Measurements from ENCODE around the gene DAND5. TPM values are rescaled to one million over a fixed set of nuclear protein-coding genes. Genes with fewer than 3 reads are reported as not detected.
"Not testable (repeated sequence)": the region's sequence is repeated elsewhere in the genome, so short reads cannot be mapped to it uniquely, and the experiment has no call there.

The DAND5 gene
- total RNA-seq, 1 donor from 2014 or later, result under 0.01 TPM

DNA sequence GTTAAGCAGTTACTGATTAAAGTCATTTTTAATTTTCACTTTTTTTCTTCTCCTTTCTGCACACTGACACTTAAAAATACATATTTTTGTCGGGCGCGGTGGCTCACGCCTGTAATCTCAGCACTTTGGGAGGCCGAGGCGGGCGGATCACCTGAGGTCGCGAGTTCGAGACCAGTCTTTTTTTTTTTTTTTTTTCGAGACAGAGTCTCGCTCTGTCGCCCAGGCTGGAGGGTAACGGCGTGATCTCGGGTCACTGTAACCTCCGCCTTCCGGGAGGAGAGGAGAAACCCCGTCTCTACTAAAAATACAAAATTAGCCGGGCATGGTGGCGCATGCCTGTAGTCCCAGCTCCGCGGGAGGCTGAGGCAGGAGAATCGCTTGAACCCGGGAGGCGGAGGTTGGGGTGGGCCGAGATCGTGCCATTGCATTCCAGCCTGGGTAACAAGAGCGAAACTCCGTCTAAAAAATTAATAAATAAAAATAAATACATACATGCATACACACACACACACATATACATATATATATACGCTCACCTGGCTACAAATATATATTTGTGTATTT is 11.9 kb upstream of the DAND5 start:
- not testable (repeated sequence) for FAIRE-seq; DNase-seq (ENCODE audit: low spot score in 2 of 2)

DNA sequence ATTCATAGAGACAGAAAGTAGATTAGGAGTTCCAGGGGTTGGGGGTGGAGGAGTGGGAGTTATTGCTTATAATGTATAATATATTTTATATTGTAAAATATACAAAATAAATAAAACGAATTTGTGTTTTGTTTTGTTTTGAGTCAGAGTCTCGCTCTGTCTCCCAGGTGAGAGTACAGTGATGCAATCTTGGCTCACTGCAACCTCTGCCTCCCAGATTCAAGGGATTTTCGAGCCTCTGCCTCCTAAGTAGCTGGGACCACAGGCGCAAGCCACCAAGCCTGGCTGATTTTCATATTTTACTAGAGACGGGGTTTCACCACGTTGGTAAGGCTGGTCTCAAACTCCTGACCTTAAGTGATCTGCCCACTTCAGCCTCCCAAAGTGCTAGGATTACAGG is 9.9 kb upstream of the DAND5 start:
- FAIRE-seq, result no peak
- no peak for DNase-seq (ENCODE audit: low spot score in 2 of 2)

DNA sequence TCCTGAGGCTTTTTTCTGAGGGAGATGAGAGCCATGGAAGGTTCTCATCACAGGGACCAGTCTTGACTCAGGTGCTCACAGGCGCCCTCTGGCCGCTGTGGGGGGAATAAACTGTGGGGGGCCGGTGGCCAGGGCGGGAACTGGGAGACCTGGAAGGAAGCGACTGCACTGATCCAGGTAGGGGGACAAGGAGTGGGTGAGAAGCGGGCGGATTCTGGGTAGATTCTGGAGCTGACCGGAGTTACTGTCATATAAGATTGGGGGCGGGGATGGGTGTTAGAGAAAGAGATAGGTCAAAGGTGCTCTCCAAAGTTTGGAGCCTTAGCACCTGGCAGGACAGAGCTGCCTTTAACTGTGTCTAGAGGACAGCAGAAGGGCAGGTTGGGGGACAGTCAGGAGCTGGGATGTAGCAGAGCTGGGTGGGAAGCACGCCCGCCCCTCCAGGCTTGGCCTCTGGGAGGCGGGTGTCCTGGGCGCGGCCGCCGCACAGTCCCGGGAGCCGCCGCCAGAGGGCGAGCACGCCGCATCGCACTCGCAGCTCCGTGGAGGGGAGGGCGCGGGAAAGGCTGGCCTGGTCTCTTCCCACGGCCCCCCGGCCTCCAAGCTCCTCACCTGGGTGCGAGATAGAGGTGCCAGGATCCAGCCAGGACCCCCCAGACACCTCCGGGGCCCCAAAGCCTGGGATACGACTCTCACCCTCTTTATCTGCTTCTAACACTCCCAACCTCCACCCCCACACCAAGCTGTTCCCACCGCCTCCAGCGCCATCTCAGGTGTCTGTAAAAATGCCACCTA is 4.2 kb upstream of the DAND5 start:
- no peak for FAIRE-seq
- DNase-seq (ENCODE audit: low spot score in 2 of 2), result peak; percentile 76 to 81

DNA sequence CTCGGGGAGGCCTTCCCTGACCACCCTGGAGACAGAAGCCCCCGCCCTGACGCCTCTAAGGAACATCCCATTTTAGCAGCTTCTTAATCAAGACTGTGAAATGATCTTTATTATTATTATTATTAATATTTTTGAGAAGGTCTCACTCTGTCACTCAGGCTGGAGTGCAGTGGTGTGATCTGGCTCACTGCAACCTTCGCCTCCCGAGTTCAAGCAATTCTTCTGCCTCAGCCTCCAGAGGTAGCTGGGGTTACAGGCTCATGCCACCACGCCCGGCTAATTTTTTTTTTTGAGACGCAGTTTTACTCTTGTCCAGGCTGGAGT is 3.6 kb upstream of the DAND5 start:
- FAIRE-seq, result no peak
- DNase-seq (ENCODE audit: low spot score in 2 of 2), result no peak

DNA sequence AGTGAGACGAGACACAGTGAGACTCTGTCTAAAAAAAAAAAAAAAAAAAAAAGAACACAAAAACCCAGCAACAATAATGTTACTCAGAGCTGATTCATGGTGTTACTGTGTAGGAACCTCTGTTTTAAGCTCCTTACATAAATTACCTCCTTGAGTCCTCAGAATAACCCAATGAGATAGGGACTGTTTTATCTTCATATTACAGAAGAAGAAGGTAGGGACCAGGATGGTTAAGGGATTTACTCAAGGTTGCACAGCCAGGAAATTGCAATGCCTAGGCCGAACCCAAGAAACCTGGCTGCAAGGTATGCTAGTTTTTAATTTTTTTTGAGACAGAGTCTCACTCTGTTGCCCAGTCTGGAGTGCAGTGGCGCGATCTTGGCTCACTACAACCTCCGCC is 1.5 kb upstream of the DAND5 start:
- DNase-seq (ENCODE audit: low spot score in 2 of 2), result no peak
- FAIRE-seq, result no peak

DNA sequence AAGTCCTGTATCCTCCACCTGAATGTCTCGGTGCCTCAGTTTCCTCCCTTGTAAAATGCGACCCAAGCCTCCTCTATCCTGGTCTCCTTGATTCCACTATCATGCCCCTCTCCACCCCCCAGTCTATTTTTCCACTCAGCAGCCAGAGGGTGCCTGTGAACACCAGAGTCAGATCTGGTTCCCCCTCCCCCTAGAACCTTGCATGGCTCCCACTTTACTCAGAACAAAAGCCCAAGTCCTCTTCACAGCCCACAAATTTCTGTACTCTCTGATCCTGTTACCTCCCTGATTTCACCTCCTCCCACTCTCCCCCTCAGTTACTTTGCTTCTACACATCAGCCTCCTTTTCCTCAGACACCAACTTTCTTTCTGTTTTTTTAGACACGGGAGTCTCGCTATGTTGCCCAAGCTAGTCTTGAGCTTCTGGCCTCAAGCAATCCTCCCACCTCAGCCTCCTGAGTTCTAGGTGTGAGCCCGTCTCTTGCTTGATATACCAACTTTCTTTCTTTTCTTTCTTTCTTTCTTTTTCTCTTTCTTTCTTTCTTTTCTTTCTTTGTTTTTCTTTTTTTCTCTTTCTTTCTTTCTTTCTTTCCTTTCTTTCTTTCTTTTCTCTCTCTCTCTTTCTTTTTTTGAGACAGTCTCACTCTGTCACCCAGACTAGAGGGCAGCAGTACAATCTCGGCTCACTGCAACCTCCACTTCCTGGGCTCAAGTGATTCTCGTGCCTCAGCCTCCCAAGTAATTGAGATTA is 869 bp downstream of the DAND5 start:
- DNase-seq (ENCODE audit: low spot score in 2 of 2), result no peak
- FAIRE-seq, result no peak

DNA sequence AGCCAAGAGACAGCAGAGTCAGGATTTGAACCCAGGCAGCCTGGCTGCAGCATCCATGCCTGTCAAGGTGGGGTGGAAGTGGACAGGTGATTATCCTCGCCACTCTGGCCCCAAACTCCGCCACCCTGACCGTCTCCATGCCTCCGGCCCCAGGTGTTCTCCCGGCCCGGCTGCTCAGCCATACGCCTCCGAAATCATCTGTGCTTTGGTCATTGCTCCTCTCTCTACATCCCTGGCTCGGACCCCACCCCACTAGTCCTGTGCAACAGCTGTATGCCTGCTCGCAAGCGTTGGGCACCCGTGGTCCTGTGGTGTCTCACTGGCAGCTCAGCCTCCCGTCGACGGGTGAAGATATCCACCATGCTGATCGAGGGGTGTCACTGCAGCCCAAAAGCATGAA is 3.9 kb downstream of the DAND5 start:
- DNase-seq (ENCODE audit: low spot score in 2 of 2) (no peak), FAIRE-seq (no peak)

DNA sequence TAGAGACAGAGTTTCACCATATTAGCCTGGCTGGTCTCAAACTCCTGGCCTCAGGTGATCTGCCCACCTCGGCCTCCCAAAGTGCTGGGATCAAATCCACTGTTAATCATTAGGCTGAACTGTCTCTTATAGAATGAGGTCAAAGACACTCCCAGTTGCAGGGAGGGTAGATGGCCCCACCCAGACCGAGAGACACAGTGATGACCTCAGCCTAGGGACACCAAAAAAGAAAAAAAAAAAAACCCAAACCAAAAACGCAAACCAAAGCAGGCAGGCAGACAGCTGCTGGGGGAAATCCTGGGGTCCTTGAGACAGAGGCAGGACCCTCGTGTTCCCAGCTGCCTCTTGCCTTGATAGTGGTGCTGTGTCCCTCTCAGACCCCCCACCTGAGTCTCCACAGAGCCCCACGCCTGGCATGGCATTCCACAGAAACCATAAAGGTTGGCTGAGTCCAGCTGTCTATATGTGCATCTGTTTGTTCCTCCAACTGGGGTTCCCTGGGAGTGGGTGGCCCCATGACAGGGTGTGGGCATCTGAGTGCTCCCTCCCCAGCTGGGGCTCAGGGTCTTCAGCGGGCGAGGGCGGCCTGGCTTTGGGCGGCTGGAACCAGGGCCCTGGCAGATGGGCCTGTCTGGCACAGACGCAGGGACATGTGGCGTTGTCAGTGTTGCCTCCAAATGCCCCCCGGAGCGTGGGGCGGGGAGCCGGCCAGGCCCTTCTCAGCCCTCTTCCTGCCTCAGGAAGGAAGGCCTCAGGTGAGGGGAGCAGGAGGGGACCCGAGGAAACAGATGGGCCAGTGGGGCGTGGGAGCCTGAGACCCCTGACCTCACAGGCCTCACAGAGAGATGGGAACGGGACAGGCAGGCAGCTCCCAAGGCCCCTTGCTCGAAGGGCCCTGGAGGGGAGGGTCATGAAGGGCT is 5.2 kb downstream of the DAND5 start:
- DNase-seq (ENCODE audit: low spot score in 2 of 2) (no peak), FAIRE-seq (no peak)

DNA sequence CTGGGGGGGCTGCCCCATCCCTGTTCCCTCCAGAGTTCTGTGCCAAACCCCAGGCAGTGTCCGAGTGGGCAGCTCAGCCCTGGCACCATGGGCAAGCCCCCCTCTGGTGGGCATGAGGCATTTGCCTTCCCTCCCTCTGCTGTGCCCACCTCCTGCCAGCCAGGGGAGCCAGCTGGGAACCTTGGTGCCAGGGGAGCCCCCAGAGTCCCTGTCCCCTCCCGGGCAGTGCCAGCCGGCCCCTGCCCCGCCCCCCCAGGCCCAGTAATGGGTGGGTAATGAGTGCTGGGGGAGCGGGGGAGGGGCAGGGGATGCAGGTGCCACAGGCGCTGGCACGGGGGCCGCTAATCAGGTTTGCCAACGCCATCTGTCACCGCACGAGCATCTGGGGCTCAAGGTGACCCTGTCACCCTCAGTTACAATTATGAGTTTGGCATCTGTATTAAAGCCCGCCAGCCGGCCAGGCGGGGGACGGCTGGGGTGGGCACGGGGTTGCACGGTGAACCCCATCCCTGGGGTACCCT is 5.9 kb downstream of the DAND5 start:
- no peak for DNase-seq (ENCODE audit: low spot score in 2 of 2)
- FAIRE-seq, result no peak

DNA sequence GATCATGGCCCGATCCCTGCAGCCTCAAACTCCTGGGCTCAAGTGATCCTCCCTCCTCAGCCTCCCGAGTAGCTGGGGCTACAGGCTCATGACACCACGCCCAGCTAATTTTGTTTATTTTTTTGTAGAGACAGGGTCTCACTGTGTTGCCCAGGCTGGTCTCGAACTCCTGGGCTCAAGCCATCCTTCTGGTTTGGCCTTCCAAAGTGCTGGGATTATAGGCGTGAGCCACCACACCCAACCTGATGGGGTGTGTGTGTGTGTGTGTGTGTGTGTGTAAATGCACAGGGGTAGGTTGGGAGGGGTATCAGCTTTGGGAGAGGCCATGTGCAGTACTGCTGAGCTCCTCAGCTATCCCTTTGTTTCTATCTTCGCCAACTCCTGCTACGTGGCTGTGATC is 6.7 kb downstream of the DAND5 start:
- not testable (repeated sequence) for DNase-seq (ENCODE audit: low spot score in 2 of 2); FAIRE-seq

DNA sequence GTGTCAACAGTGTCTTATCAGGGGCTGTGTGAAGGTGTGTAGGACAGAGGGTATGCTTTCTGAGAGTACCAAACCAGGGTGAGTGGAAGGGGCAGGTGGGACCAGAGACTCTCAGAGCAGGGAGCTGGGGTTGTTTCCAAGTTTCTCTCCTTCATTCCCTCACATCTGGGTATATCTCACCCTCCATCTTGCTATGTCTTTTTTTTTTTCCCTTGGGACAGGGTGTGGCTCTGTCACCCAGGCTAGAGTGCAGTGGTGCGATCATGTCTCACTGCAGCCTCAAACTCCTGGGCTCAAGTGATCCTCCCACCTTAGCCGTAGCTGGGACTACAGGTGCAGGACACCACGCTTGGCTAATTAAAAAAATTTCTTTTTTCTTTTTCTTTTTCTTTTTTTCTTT is 10.6 kb downstream of the DAND5 start:
- DNase-seq (ENCODE audit: low spot score in 2 of 2), result no peak
- FAIRE-seq, result no peak

DNA sequence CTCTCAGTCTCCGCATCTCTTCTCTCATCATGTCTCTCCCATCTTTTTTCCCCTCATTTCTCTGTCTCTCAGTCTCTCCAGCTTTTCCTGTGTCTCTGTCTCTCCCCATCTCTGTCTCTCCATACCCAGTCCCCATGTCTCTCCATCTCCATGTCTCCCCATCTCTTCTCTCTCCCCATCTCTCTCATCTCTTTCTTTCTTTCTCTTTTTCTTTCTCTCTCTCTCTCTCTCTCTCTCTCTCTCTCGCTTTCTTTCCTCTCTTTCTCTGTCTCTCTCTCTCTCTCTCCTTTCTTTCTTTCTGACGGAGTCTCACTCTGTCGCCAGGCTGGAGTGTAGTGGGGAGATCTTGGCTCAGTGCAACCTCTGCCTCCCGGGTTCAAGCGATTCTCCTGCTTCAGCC is 13.3 kb downstream of the DAND5 start:
- FAIRE-seq (no peak), DNase-seq (ENCODE audit: low spot score in 2 of 2) (no peak)

DNA sequence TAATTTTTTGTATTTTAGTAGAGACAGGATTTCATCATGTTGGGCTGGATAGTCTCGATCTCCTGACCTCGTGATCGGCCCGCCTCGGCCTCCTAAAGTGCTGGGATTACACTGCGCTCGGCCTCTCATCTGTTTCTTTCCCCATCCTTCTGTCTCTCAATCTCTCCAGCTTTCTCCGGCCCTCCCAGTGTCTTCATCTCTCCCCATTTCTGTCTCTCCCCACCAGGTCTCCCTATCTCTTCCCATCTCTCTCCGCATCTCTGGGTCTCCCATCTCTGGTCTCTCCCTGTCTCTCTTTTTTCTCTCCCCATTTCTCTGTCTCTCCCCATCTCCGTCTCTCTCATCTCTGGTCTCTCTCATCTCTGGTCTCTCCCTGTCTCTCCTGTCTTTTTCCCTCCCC is 13.7 kb downstream of the DAND5 start:
- DNase-seq (ENCODE audit: low spot score in 2 of 2) (no peak), FAIRE-seq (no peak)

DNA sequence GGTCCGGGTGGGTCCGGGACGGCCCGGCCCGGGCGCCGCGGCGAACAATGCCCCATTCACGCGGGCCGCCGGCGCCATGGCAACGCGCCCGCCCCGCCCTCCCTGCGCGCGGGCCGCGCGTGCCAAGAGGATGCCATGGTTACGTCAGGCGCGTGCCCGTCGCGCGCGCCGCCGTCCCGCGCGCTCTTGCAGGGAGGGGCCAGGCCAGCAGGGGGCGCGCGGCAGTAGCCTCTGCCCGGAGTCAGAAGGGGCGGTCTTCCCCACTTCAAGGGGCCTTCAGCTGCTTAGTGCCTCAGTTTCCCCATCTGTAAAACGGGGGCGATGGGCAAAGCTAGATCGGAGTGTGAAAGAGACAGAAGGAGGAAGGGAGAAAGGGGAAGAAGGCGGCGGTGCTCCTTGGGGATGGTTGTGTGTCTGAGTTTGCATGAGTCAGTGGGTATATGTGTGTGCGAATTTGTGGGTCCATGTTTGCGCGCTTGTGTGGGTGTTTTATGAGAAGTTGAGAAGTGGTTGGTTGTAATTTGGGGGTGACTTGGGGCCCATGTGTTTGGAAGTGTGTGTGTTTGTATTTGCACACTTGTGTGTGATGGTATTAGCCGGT is 14.3 kb downstream of the DAND5 start:
- peak; percentile 95 for DNase-seq (ENCODE audit: low spot score in 2 of 2)
- no peak for FAIRE-seq

DNA sequence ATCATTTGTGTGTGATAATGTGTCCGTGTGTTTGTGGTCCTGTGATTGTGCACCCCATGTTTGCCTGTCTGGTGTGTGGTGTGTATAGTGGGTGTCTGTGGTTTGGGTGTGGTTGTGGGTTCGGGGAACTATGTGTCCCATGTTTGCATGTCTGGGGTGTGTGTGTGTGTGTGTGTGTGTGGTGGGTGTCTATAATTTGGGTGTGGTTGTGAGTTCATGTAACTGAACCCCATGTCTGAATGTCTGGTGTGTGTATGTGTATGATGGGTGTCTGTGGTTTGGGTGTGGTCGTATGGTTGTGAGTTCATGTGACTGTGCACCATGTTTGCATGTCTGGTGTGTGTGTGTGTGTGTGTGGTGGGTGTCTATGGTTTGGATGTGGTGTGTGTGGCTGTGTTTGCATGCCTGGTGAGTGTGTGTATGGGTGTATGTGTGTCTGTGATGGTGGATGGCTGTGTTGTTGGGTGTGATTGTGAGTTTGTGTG is 14.8 kb downstream of the DAND5 start:
- FAIRE-seq, result no peak

DNA sequence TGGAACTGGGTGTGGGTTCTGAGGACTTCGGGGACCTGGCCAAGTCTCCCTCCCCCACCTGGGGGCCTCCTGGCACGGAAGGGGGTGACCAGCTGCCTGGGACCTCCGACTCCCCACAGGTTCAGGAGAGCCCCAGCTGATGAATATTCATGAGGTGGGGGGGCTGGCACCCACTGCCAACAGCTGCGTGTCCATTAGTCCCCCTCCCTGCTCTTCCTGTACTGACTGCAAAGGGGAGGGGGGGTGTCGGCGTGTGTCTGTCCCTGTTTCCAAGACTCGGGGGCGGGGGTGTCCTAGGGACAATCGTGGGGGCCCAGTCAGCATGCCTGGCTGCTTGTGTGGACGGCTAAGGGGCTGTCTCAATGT is 15.3 kb downstream of the DAND5 start:
- no peak for DNase-seq (ENCODE audit: low spot score in 2 of 2)
- no peak for FAIRE-seq

More for the DNA sequence above, 14.8 kb downstream of the DAND5 start:
- DNase-seq (ENCODE audit: low spot score in 2 of 2), result no peak

DNA sequence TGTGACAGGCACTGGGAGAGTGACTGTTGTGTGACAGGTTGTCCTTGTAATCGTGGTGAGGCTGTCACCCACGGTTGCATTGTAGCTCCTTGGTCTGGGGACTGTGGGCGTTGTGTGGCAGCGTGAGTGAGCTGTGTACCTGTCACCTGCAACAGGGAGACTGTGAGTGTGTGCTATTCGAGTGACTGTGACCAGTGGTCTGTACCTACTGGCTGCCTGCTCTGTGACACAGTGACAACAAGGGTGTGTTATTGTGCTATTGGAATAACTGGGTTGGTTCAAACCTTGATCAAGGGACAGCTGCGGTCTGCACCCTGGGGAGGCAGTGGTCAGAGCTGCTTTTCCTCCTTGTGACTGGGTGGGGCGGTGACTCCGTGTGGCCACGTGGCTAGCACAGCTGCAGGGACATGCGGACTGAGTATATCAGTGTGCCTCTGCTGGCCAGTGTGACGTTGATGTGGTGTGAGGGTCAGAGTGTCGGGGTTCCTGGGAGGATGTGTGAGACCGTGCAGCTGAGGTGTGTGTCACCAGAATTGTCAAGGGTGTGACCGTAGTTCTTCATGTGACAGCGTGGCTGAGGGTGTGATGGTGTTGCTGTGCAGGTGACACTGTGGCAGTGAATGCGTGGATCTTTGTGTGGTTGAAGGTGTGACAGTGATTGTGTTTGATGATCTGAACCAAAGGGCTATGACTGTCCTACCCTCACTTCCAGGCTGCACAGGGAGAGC is 15.8 kb downstream of the DAND5 start:
- peak; percentile 65 to 75 for DNase-seq (ENCODE audit: low spot score in 2 of 2)

DNA sequence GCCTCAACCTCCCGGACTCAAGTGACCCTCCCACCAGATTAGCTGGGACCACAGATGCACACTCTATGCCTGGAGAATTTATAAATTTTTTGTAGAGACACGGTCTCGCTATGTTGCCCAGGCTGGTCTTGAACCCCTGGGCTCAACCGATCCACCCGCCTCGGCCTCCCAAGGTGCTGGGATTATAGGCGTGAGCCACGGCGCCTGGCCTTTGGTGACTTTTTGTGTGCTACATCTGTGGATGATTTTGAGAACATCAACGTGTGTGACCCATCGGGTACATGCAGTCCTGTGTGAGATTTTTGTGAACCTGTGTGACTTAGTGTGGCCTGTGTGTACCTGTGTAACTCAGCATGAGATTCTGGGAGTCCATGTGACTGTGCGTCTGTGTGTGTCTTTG is 17.4 kb downstream of the DAND5 start:
- DNase-seq (ENCODE audit: low spot score in 2 of 2) (no peak), FAIRE-seq (no peak)

More for the DNA sequence above, 15.8 kb downstream of the DAND5 start:
- FAIRE-seq, result no peak

DNA sequence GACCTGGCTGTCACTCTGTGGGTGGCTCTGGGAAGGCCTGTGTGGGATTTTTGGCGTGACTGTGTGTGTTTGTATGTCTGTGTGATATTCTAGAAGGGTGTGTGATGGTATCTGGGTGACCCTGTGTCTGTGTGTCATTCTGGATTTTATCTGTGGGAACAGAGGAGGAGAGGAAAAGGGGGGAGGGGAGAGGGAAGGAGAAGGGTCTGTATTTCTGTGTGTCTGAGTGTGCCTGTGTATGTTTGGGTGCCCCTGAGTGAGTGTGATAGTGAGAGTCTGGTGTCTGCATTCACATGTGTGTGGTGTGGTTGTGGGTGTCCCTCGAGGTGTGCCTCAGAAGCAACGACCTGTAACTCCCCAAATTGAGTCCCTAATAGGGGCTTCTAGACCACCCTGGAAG is 17.8 kb downstream of the DAND5 start:
- no peak for FAIRE-seq

More for the DNA sequence above, 17.8 kb downstream of the DAND5 start:
- DNase-seq (ENCODE audit: low spot score in 2 of 2), result no peak

Data from frontal cortex (tissue), 4 donors.